Neural progenitor cell (in vitro differentiated cells): Measurements from ENCODE around the gene STX8.

Experiments used
- EZH2 ChIP-seq: fragments of 200-600 bp; sonication (generic); IDR thresholded peaks from 2 replicates; pipeline ENCODE4 v1.6.1; 2017; ENCODE audit warnings: antibody characterized with exemption, mild to moderate bottlenecking, moderate library complexity
- TF ChIP-seq, protein P1 (sequence below): fragments of 200-600 bp; sonication (generic); IDR thresholded peaks from 2 replicates; pipeline ENCODE4 v1.5.1; 2017; ENCODE audit warnings: antibody characterized with exemption, mild to moderate bottlenecking

DNA sequence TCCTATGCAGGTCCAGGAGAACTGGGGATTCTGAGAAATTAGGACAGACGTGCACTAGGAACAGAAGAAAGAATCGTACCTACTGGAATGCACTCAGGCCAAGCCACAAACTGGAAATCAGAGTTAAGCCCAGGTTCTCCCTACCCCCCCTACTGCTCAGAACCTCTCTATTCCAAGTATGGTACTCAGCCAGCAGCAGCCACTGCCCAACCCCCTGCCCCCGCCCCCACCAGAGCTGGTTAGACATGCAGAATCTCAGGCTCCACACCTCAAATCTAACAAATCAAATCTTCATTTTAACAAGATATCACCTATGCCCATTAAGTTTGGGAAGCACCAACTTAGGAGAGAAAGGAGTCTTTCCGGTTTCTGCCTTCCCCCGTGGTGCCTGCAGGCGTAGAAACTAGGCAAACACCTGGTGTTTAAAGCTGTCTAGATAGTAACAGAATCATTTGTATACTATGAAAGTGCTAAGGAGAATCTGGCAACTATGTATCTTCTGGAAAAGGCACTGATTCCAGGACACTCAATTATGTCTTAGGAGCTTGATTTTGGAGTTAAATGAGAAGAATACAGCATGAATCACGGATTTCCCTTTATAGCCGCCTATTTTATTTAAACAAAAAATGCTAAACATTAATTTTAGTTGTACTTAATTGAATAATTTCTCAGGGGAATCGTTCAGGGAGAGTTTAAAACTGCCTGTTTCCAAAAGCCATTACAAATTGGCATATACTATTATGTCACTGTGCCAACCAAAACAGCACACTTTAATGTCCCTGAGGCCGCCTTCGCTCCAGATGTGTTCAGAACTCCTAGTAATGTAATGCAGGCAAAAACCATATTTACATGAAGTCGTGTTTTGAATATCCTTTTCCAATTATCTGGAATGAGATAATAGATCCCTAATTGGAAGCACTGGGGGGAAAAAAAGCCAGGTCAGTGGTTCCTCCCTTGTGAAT is 166.5 kb downstream of the STX8 start:
- no peak for TF ChIP-seq EZH2
- TF ChIP-seq, protein P1, sequence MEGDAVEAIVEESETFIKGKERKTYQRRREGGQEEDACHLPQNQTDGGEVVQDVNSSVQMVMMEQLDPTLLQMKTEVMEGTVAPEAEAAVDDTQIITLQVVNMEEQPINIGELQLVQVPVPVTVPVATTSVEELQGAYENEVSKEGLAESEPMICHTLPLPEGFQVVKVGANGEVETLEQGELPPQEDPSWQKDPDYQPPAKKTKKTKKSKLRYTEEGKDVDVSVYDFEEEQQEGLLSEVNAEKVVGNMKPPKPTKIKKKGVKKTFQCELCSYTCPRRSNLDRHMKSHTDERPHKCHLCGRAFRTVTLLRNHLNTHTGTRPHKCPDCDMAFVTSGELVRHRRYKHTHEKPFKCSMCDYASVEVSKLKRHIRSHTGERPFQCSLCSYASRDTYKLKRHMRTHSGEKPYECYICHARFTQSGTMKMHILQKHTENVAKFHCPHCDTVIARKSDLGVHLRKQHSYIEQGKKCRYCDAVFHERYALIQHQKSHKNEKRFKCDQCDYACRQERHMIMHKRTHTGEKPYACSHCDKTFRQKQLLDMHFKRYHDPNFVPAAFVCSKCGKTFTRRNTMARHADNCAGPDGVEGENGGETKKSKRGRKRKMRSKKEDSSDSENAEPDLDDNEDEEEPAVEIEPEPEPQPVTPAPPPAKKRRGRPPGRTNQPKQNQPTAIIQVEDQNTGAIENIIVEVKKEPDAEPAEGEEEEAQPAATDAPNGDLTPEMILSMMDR: no peak
